ENCODE measurements around the gene C19orf53.

The C19orf53 gene

DNA sequence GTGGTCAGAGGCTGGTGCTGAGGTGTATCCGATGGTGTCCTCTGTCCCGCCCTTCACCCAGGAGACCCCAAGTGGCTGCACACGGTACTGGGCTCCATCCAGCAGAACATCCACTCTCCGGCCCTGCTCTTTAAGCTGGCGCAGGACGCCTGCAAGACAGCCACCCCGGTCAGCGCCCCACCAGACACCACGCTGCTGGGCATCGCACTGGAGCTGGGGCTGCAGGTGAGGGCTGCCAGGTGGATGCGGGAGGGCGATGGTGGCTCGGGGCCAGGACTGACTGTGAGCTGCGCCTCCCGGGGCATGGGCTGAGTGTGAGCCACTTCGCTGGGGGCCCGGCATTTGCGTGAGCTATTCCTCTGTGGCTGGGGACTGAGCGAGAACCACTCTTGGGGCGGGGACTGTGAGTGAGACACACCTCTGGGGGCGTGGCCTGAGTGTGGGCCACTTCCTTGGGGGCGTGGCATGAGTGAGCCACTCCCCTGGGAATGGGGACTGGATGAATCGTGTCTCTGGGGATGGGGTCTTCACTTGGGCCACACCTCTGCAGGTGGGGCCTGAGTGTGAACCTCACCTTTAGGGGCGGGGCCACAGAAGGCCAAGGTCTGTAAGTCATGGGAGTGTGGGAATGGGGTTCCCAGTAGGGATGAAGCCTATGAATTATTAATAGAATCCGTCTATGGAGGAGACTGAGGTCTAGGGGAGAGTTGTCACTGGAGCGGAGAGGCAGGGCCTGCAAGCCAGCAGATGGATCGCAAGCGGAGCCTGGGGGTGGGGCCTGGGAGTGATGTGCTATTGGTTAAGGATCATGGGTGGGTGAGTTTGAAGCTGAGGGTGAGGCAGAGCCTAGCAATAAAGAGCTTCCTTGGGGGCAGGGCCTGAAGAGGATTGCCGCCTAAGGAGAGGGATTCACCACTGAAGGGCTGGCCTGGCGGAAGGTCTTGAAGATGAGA, 51.5 kb downstream of the C19orf53 start:
- no peak for DNase-seq (ENCODE audit: low read depth in 2 of 2)

DNA sequence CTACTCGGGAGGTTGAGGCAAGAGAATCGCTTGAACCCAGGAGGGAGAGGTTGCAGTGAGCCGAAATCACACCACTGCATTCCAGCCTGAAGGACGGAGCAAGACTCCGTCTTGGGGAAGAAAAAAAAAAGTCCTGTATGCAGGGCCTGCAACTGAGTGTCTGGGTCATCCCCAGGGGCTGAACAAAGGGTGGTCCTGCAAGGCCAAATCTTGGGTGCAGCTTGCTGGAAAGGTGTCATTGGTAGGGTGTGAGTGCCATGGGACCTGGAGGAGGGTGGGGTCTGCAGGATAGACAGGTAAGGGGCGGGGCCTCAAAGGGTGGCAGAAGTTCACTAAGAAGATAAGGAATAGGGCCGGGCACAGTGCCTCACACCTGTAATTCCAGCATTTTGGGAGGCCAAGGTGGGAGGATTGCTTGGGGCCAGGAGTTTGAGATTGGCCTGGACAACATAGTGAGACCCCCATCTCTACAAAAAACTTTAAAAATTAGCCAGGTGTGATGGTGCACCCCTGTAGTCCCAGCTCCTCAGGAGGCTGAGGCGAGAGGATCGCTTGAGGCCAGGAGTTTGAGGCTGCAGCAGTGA, 52.5 kb downstream of the C19orf53 start:
- no peak for DNase-seq (ENCODE audit: low read depth in 2 of 2)

DNA sequence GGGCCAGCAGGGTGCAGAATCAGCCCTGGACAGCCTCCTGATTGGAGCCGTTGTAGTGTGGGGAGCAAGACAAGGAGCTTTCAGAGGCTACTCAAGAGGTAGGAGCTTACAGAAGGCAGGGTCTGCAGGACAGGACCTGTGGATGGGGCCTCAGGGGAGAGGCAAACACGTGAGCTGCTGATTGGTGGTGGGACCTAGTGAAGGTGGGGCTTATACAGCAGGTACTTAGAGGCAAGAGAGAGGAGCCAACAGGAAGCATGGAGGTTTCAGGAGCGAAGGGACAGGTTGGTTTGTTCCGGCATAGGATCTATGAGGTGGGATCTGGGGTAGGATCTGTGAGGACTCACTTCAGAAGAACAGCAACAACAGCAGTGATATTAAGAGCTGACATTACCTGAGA, 53.4 kb downstream of the C19orf53 start:
- DNase-seq (ENCODE audit: low read depth in 2 of 2) = no peak

Data from stimulated activated CD4-positive, alpha-beta T cell treated with anti-CD3 and anti-CD28 coated beads, Interleukin-15, amount 100 ng/mL, for 48 hours (primary cell).